CD4-positive, alpha-beta T cell (primary cell): Measurements from ENCODE around the gene ZBTB7A. TPM values are rescaled to one million over a fixed set of nuclear protein-coding genes. Genes with fewer than 3 reads are reported as not detected.

Experiments used
- ATAC-seq: fragments of 200-7000 bp; cut with Tn5 transposase; one replicate; pipeline ENCODE4 v1.10.0; 2022; ENCODE audit warnings: mild to moderate bottlenecking; ENCODE audit not compliant: poor library complexity
- CTCF ChIA-PET: fragments of 350-600 bp; sonication (Branson Sonifier 250); formaldehyde crosslinking; loops from one replicate; lab custom pipeline; 2021; ENCODE audit warnings: antibody characterized with exemption, inconsistent platforms; lab: Charles Lee
- POLR2A ChIA-PET: fragments of 350-600 bp; sonication (Branson Sonifier 250); formaldehyde crosslinking; loops from one replicate; lab custom pipeline; 2021; ENCODE audit warnings: antibody characterized with exemption, inconsistent platforms; lab: Charles Lee
- DNase-seq, 14 experiments: peaks; one replicate each; pipeline ENCODE4 v3.0.0-alpha.2; 2013 to 2020; ENCODE audit warnings: mixed read lengths in 2 of 14
- H3K27ac ChIP-seq, 2 donors: one replicate each; pipeline versions ENCODE4 v1.5.1 to v1.7.0; 2013; ENCODE audit warnings: low read length in 2 of 2, low read depth in 1 of 2, mild to moderate bottlenecking in 1 of 2
- H3K27me3 ChIP-seq, 2 experiments: 1 replicate in 1 of 2; 2 replicates in 1 of 2; pipeline versions ENCODE4 v1.6.1 to v1.7.0; 2013; ENCODE audit warnings: low read length in 2 of 2, control low read depth in 1 of 2, mild to moderate bottlenecking in 1 of 2, moderate library complexity in 1 of 2; ENCODE audit not compliant: insufficient read depth in 2 of 2, control insufficient read depth in 1 of 2
- H3K36me3 ChIP-seq: one replicate; pipeline ENCODE4 v1.6.1; 2013; ENCODE audit warnings: low read length, control low read depth; ENCODE audit not compliant: insufficient read depth
- H3K4me1 ChIP-seq: one replicate; pipeline ENCODE4 v1.6.1; 2013; ENCODE audit warnings: low read length, control low read depth; ENCODE audit not compliant: insufficient read depth
- H3K4me3 ChIP-seq: one replicate; pipeline ENCODE4 v1.5.1; 2013; ENCODE audit warnings: mild to moderate bottlenecking, low read length, moderate library complexity
- H3K9me3 ChIP-seq, 2 experiments: 1 replicate in 1 of 2; 2 replicates in 1 of 2; pipeline versions ENCODE4 v1.6.1 to v1.7.0; 2013; ENCODE audit warnings: low read length in 2 of 2, mild to moderate bottlenecking in 2 of 2, control low read depth in 1 of 2, moderate library complexity in 1 of 2; ENCODE audit not compliant: control insufficient read depth in 1 of 2, insufficient read depth in 1 of 2
- H3K27ac Mint-ChIP-seq: one replicate; pipeline ENCODE4 v1.8.0; 2020; ENCODE audit warnings: mixed read lengths
- H3K27me3 Mint-ChIP-seq: one replicate; pipeline ENCODE4 v1.8.0; 2021; ENCODE audit warnings: mixed read lengths
- H3K36me3 Mint-ChIP-seq: one replicate; pipeline ENCODE4 v1.8.0; 2021; ENCODE audit warnings: low read depth, mixed read lengths
- H3K4me1 Mint-ChIP-seq: one replicate; pipeline ENCODE4 v1.8.0; 2021; ENCODE audit warnings: low read depth, mixed read lengths
- H3K4me3 Mint-ChIP-seq: one replicate; pipeline ENCODE4 v1.8.0; 2020; ENCODE audit warnings: mild to moderate bottlenecking, mixed read lengths
- H3K9me3 Mint-ChIP-seq: one replicate; pipeline ENCODE4 v1.8.0; 2020; ENCODE audit warnings: mixed read lengths
- intact Hi-C, 2 experiments: fragments of 100-400 bp; cut with DNase I in 1 of 2; cut with micrococcal nuclease in 1 of 2; formaldehyde crosslinking; loops; one replicate each; pipeline versions ENCODE4 v1.15.1 to v1.9.0; 2023 to 2025; cut with DNase I, micrococcal nuclease
- total RNA-seq, 174 experiments: library from RNA in 2 of 174; stranded (reverse) in 2 of 174; gene quantifications; one replicate each; pipeline ENCODE4 v1.2.3 and lab custom pipeline; 2021 to 2026
- TF ChIP-seq, protein P1 (sequence below): fragments of 200-600 bp; IDR thresholded peaks from one replicate; pipeline ENCODE4 v1.8.0; 2022; ENCODE audit warnings: antibody characterized with exemption, mild to moderate bottlenecking

The ZBTB7A gene
- total RNA-seq, 2 experiments from 2014 or later, result 44.2 to 47.2 TPM

DNA sequence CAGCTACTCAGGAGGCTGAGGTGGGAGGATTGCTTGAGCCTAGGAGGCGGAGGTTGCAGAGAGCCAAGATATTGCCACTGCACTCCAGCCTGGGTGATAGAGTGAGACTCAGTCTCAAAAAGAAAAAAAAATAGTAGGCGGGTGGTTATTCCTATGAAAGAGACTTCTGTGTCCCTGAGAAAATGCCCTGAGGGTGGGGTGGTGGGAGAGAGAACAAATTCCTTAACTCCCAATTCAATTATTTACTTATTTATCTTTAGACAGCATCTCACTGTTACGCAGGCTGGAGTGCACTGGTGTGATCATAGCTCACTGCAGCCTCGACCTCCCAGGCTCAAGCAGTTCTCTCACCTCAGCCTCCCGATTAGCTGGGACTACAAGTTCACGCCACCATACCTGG, 71.1 kb downstream of the ZBTB7A start:
- POLR2A ChIA-PET, result interaction anchor here (0.9 kb wide), 1 partner anchor 11 kb away, joined by 3 read pairs; no protein-coding TSS in a partner anchor
- CTCF ChIA-PET, result interaction anchor here (1.8 kb wide), 2 partner anchors 8 to 144 kb away, joined by 6 to 9 read pairs; no protein-coding TSS in a partner anchor

More for the DNA sequence above, 71.1 kb downstream of the ZBTB7A start:
- H3K4me3 ChIP-seq, result no peak overlapping the region
- peaks cover under 1% of the 10 kb centered on the region for H3K4me1 ChIP-seq
- H3K36me3 ChIP-seq, result no peaks in the 10 kb centered on the region
- intact Hi-C loops, result no loop called here
- Mint-ChIP-seq H3K4me1 (peaks cover 5% of the 10 kb centered on the region), H3K27me3 (no peaks in the 10 kb centered on the region), H3K9me3 (no peaks in the 10 kb centered on the region), H3K27ac (no peak overlapping the region), H3K36me3 (no peaks in the 10 kb centered on the region), H3K4me3 (no peak overlapping the region)
- no peak overlapping the region for H3K27ac ChIP-seq
- DNase-seq, result no peak
- H3K9me3 ChIP-seq, result no peaks in the 10 kb centered on the region
- no peak for ATAC-seq
- TF ChIP-seq, protein P1, sequence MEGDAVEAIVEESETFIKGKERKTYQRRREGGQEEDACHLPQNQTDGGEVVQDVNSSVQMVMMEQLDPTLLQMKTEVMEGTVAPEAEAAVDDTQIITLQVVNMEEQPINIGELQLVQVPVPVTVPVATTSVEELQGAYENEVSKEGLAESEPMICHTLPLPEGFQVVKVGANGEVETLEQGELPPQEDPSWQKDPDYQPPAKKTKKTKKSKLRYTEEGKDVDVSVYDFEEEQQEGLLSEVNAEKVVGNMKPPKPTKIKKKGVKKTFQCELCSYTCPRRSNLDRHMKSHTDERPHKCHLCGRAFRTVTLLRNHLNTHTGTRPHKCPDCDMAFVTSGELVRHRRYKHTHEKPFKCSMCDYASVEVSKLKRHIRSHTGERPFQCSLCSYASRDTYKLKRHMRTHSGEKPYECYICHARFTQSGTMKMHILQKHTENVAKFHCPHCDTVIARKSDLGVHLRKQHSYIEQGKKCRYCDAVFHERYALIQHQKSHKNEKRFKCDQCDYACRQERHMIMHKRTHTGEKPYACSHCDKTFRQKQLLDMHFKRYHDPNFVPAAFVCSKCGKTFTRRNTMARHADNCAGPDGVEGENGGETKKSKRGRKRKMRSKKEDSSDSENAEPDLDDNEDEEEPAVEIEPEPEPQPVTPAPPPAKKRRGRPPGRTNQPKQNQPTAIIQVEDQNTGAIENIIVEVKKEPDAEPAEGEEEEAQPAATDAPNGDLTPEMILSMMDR, result no peak
- H3K27me3 ChIP-seq, result no peaks in the 10 kb centered on the region

Other genes starting within 250 kb of the ZBTB7A start
- under 1 TPM; 0.73 to 0.82 TPM for gene ZFR2, start 197.9 kb downstream of the ZBTB7A start, total RNA-seq
- not detected for gene ATCAY, start 186.2 kb downstream of the ZBTB7A start, total RNA-seq
- not detected for gene NMRK2, start 133.8 kb downstream of the ZBTB7A start, total RNA-seq
- 10 to 100 TPM; 21.1 to 22.9 TPM for gene DAPK3, start 95.8 kb downstream of the ZBTB7A start, total RNA-seq
- gene EEF2, start 81.4 kb downstream of the ZBTB7A start, total RNA-seq, result 1,000 to 10,000 TPM; 2,756 to 2,866 TPM
- gene PIAS4, start 59.2 kb downstream of the ZBTB7A start, total RNA-seq, result 10 to 100 TPM; 14.5 to 16.5 TPM
- gene MAP2K2, start 57.2 kb upstream of the ZBTB7A start, total RNA-seq, result 10 to 100 TPM; 72.7 to 77.6 TPM
- gene CREB3L3, start 86.7 kb upstream of the ZBTB7A start, total RNA-seq, result under 1 TPM in 1 of 2 experiments, not detected in 1; 0.08 TPM
- gene SIRT6, start 115.7 kb upstream of the ZBTB7A start, total RNA-seq, result 10 to 100 TPM; 11.2 to 14.2 TPM
- under 1 TPM; 0.59 to 0.60 TPM for gene ANKRD24, start 115.8 kb upstream of the ZBTB7A start, total RNA-seq
- gene EBI3, start 162.6 kb upstream of the ZBTB7A start, total RNA-seq, result not detected
- 10 to 100 TPM; 32.9 to 33.7 TPM for gene YJU2, start 180.2 kb upstream of the ZBTB7A start, total RNA-seq
- under 1 TPM; 0.14 to 0.64 TPM for gene SHD, start 212.4 kb upstream of the ZBTB7A start, total RNA-seq
- 10 to 100 TPM; 17.6 to 20.9 TPM for gene TMIGD2, start 235.5 kb upstream of the ZBTB7A start, total RNA-seq
- 1 to 10 TPM in 1 of 2 experiments, under 1 TPM in 1; 0.98 to 1.0 TPM for gene FSD1, start 237.7 kb upstream of the ZBTB7A start, total RNA-seq